Activated gamma-delta T cell treated with Interleukin-2 at 50 U/mL for 16 hours (primary cell): ENCODE results near the gene ATXN7L2.
"Not testable (repeated sequence)": the region's sequence is repeated elsewhere in the genome, so short reads cannot be mapped to it uniquely, and the experiment has no call there.

ENCODE experiments used
- DNase-seq: peaks from one replicate; pipeline ENCODE4 v3.0.0-alpha.2; 2020

The ATXN7L2 gene

GRCh38 chr1:109483672-109484518 lies at the start of gene ATXN7L2:
ATXN7L2 (plus strand) TSS chr1:109483905; CDS start chr1:109483954, 49 bp downstream.
- DNase-seq: peak; percentile 92

- no peak for DNase-seq
Observed at GRCh38 chr1:109434484-109434883, 49.2 kb upstream of the ATXN7L2 start.

- no peak for DNase-seq
Observed at GRCh38 chr1:109438798-109439297, 44.9 kb upstream of the ATXN7L2 start.

GRCh38 chr1:109441069-109441468 lies 42.6 kb upstream of the ATXN7L2 start:
- DNase-seq: no peak

GRCh38 chr1:109443476-109443875 lies 40.2 kb upstream of the ATXN7L2 start:
- DNase-seq: no peak

GRCh38 chr1:109444346-109444745 lies 39.4 kb upstream of the ATXN7L2 start:
- no peak for DNase-seq

- not testable (repeated sequence) for DNase-seq
Observed at GRCh38 chr1:109445949-109446695, 37.6 kb upstream of the ATXN7L2 start.

- no peak for DNase-seq
Observed at GRCh38 chr1:109447524-109447923, 36.2 kb upstream of the ATXN7L2 start.

- DNase-seq: no peak
Observed at GRCh38 chr1:109454497-109455133, 29.1 kb upstream of the ATXN7L2 start.

- no peak for DNase-seq
Observed at GRCh38 chr1:109457819-109458218, 25.9 kb upstream of the ATXN7L2 start.

GRCh38 chr1:109466125-109466451 lies 17.6 kb upstream of the ATXN7L2 start:
- DNase-seq: no peak

- DNase-seq: no peak
Observed at GRCh38 chr1:109466452-109467300, 17.0 kb upstream of the ATXN7L2 start, which contains the start of gene SYPL2. SYPL2 (plus strand) TSS chr1:109466546; CDS start chr1:109466844, 298 bp downstream.

- no peak for DNase-seq
Observed at GRCh38 chr1:109467301-109467777, 16.4 kb upstream of the ATXN7L2 start.

- DNase-seq: no peak
Observed at GRCh38 chr1:109468061-109468460, 15.6 kb upstream of the ATXN7L2 start.

GRCh38 chr1:109468903-109469302 lies 14.8 kb upstream of the ATXN7L2 start:
- DNase-seq: no peak

- DNase-seq: no peak
Observed at GRCh38 chr1:109470245-109470644, 13.5 kb upstream of the ATXN7L2 start.

GRCh38 chr1:109472779-109473178 lies 10.9 kb upstream of the ATXN7L2 start:
- DNase-seq: no peak

GRCh38 chr1:109473284-109474057 lies 10.2 kb upstream of the ATXN7L2 start:
- DNase-seq: not testable (repeated sequence)

- DNase-seq: no peak
Observed at GRCh38 chr1:109474697-109475096, 9.0 kb upstream of the ATXN7L2 start.

- no peak for DNase-seq
Observed at GRCh38 chr1:109475261-109475660, 8.4 kb upstream of the ATXN7L2 start.

GRCh38 chr1:109476825-109477224 lies 6.9 kb upstream of the ATXN7L2 start:
- DNase-seq: no peak
